Airway epithelial cell (primary cell): Measurements from ENCODE around the gene NEK10. TPM values are rescaled to one million over a fixed set of nuclear protein-coding genes. Genes with fewer than 3 reads are reported as not detected.

ENCODE experiments used
- total RNA-seq: library from RNA; depleted of rRNA; stranded (reverse); fragments of >200 nt; gene quantifications from 2 replicates; pipeline ENCODE4 v1.2.3, GENCODE V29; 2015

The NEK10 gene, protein sequence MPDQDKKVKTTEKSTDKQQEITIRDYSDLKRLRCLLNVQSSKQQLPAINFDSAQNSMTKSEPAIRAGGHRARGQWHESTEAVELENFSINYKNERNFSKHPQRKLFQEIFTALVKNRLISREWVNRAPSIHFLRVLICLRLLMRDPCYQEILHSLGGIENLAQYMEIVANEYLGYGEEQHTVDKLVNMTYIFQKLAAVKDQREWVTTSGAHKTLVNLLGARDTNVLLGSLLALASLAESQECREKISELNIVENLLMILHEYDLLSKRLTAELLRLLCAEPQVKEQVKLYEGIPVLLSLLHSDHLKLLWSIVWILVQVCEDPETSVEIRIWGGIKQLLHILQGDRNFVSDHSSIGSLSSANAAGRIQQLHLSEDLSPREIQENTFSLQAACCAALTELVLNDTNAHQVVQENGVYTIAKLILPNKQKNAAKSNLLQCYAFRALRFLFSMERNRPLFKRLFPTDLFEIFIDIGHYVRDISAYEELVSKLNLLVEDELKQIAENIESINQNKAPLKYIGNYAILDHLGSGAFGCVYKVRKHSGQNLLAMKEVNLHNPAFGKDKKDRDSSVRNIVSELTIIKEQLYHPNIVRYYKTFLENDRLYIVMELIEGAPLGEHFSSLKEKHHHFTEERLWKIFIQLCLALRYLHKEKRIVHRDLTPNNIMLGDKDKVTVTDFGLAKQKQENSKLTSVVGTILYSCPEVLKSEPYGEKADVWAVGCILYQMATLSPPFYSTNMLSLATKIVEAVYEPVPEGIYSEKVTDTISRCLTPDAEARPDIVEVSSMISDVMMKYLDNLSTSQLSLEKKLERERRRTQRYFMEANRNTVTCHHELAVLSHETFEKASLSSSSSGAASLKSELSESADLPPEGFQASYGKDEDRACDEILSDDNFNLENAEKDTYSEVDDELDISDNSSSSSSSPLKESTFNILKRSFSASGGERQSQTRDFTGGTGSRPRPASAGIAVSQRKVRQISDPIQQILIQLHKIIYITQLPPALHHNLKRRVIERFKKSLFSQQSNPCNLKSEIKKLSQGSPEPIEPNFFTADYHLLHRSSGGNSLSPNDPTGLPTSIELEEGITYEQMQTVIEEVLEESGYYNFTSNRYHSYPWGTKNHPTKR
- 0.71 TPM in 1 of 2 replicates, not detected in the other for total RNA-seq

DNA sequence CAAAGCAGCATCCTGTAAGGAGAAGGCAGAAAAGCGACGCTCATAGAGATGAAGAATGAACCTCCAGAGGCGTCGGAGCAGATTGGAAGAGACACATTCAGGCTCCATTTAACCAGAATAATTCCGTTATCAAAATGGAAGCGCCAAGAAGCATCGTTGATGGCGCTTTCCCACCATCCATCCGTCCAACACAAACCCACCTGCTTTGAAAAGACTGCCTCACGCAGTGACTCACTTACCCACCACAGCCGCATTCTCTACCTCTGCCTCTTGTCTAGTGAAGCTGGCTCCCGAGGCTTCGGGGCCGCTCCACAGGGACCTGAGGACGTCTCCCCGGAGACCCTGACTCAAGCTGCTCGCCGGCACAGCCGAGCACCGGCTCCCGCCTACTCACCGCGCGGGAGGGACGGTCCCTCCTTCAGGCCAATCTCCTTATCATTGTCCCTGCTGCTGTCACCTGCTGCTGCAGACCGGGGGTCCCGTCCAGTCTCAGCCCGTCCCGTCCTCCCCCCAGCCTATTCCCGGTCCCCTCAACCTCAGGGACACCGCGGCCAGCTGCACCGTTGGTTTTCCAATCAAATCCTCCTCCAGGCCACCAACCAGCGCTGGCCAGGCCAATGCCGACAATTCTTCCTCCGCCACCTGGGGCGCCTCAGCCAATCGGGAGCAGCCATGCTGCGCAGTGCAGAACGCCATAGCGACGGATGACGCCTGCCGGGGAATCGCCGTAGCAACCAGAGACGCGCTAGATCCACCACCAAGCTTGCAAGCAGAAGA, at the start of gene NEK10:
Gene NEK10 (minus strand): TSS at position 553 of the 777 bp plus-strand sequence. CDS start 16,501 bp downstream, outside the sequence.

Other genes starting within 250 kb of the NEK10 start
- 65.2 and 67.1 TPM in 2 replicates for gene SLC4A7, start 115.0 kb upstream of the NEK10 start, total RNA-seq